Islet of Langerhans (tissue), 1 donor: Measurements from ENCODE around the gene P2RY13.

Experiments used
- FAIRE-seq: peaks from one replicate; lab custom pipeline; 2011; peaks lifted over from hg19 to GRCh38; lab: Jason Lieb, UNC

The P2RY13 gene

GRCh38 chr3:151319628-151320027, 9.7 kb downstream of the P2RY13 start:
- no peak for FAIRE-seq

DNA sequence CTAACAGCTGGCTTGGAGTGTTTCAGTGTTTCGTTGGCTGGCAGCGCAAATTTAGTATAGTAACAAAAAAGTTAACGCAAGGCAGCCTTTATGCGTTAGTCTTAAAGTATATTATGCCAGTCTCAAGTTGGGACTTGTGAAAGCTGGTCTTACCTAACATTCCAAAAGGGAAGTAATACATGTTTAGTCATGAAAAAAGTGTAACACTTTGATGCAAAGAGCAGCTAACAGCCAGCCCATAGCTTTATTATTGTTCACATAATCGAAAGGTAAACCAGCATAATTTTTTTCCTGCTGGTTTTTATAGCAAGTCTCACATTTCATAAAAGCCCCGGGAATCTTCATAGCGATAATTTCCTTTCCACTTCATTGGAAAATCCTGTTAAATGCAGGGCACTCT, 10.4 kb downstream of the P2RY13 start:
- FAIRE-seq: no peak

DNA sequence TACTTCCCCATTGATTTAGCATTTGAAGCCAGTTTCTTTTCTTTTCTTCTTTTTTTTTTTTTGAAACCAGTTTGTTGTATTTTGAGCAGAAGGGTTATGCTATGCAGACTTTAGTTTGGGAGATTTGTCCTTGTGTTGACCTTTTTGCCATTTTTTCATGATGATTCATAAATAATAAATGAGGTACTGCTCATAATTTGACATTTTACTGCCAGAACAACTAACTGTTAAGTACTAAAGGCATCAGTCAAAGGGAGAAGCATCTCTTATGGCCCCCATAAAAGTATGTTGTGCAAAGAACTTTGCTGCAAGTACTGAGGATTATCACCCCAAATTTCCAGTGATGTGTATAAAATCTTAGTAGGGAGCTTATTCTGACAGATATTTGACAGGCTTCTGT, 11.0 kb downstream of the P2RY13 start:
- FAIRE-seq: peak; percentile 70

DNA sequence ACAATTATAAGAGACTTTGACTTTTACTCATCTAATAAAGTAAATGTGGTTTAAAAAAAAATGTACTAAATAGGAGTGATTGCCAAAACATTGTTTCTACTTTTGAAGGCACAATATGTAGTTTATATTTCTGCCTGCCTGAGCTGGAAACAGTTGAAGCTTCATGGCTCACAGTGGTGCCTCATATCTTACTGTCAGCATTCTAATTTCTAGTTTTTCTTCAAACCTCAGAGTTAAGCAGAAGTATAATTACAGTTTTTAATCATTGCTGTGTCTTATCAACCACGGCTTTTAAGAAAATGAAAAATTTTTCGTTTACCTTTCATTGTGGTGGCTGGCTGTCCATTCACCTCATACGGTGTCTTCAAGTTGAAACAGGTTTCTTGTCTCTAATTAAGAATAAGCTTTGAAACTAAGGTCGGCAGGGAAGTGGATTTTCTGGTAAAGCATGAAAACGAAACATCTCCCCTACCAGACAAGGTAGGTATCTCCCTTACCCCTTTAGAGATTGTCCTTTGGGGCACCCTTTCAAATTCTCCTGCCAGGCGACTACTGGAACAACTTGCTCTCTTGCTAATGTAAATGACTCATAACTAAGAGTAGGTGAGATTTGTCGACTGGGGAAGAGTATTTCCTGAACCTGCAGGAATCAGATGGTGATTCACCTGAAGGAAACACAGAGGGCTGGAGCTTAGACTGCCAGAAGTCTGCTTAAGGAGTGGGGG, 12.9 kb downstream of the P2RY13 start, which contains the start of gene GPR87:
Gene GPR87 (minus strand): TSS at position 554 of the 725 bp plus-strand sequence. CDS start 16,720 bp downstream, outside the sequence.
- FAIRE-seq: no peak

- no peak for FAIRE-seq
Measured at GRCh38 chr3:151315846-151316245, 13.5 kb downstream of the P2RY13 start.

GRCh38 chr3:151315136-151315535, 14.2 kb downstream of the P2RY13 start:
- no peak for FAIRE-seq

DNA sequence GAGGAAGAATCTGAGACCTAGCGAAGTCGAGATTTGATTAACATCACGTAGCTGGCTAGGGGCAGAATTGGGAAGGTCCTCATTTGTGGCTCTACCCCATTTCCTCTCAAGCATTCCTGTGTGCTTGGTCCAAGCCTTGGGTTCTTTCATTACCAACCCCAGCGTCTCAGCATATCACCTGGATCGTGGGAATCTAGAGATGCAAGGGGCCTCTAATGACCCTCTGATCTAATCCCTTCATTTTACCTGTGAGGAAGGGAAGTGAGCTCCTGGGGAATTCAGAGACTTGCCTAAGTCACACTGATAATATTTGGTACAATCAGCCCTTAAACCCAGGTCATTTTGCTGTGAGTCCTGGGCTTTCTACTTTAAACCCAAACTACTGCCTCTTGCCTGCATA, 14.8 kb downstream of the P2RY13 start:
- FAIRE-seq: no peak

DNA sequence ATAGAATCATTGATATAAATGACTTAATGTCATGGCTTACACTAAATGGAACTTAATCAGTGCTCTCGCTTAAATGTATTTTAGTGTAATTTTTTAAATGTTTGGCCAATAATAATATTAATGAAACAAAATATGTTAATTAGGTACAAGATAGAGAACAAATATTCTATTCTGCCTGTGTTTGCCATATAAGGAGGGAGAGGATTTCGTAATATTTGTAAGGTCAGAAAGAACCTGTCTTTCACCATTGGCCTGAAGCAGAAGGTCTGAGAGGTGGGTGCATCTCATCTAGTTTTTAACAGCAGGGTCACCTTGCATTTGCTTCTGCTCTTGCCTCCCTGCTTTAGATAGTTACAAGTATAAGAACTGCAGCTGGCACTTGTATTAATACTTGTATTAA, 15.2 kb downstream of the P2RY13 start:
- no peak for FAIRE-seq

DNA sequence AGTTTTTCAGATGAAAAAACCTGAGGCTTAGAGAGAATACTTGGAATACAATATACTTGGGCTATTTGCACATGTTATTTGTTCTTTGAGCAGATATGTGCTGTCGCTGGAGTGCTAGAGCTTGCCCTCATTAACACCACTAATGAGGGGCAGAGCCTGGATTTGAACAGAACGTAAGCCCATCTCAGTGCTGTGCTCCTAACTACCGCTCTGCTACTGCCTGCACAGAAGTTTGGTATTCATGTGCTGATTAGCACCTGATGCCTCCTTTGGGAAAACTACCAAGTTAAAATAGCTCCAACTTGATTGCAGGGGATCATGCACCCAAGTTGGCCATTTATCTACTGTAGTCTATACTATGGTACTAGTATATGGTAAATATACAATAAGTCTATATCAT, 16.4 kb downstream of the P2RY13 start:
- no peak for FAIRE-seq

GRCh38 chr3:151309566-151309965, 19.8 kb downstream of the P2RY13 start:
- FAIRE-seq: no peak

GRCh38 chr3:151307583-151308488, 21.5 kb downstream of the P2RY13 start:
- no peak for FAIRE-seq

GRCh38 chr3:151307131-151307530, 22.2 kb downstream of the P2RY13 start:
- FAIRE-seq: no peak

GRCh38 chr3:151306168-151306810, 23.1 kb downstream of the P2RY13 start:
- no peak for FAIRE-seq

- no peak for FAIRE-seq
Measured at GRCh38 chr3:151305775-151306151, 23.6 kb downstream of the P2RY13 start.

DNA sequence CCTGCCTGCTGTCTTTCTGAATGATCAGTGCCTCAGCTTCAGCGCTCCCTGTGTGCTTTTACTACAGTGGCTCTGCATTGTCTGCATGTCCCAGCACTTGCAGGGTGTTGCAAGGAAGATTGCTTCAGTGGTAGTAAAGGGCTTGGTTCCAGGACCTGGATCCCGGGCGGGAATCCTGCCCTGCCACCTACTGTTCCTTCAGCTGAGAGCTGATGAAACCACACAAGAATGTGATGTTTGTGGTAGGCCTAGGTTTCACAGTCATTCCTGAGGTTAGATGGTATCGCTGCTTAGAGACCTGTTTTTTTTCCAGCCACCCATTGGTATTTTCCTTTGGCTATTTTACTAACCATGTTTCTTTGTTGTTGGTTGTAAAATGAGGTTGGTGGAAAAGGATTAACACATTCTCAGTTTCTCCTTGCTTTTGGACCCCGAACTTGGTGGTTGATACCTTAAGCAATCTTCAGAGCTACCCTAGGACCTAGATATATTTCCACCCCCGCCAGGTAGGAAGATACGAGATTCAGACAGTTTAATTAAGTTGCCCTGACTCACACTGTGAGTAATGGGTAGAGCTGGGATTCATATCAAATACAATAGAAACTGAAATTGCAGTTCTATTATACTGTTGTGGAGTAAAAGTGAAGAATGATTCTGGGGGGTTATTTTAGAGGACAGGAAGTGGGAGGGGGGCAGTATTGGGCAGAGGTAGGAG, 24.1 kb downstream of the P2RY13 start:
- FAIRE-seq: no peak

DNA sequence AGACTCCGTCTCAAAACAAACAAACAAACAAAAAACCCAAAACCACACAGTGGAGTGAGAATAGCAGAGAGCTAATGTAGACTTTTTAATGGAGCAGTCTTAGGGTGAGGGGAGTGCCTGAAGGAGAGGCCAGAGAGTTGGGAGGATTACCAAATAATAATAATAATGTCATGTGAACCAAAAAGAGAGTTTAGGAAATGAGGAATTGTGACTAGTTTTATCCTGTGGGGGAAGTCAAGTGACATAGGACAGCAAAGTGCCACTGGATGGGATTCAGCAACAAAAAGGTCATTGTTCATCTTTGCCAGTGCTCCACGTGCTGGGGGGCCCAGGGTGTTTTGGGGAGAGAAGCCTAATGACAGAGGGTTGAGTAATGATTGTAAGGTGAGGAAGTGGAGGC, 25.6 kb downstream of the P2RY13 start:
- no peak for FAIRE-seq

GRCh38 chr3:151301787-151302186, 27.6 kb downstream of the P2RY13 start:
- FAIRE-seq: no peak

DNA sequence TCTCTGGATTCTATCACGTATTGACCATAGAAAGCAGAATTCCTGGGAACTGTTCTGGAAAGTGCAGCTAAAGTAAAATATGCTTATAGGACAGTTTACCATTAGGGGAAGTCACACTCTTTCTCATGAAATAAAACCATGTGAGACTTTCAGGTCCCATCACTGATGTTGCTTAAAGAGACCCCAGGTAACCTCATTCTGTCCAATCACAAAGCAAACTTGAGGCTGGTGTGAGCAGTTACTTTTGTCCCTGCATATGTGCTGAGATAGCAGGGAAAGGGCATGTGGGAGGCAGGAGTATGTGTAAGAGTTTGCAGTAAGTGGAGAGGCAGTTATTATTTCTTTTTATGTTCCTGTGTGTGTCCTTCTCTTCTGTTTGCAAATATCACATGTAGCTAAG, 28.8 kb downstream of the P2RY13 start:
- FAIRE-seq: no peak

- no peak for FAIRE-seq
Measured at GRCh38 chr3:151299006-151299405, 30.3 kb downstream of the P2RY13 start.

DNA sequence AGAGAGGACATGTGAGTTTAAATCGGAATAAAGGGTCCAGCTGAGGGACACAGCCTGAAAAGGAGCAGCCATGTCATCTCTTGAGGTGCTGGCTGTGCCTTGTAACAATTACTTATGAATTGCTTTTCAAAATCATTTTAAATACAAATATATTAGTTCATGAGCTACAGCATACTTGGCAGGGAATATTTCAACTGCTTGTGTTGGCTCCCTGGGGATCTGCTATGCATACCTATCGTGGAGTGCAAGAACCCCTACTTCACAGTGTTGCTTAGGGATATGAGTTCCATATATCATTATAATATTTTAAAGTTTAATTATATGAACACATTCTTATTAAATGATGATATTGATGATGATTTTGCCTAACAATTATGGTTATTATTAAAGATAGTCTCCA, 31.9 kb downstream of the P2RY13 start:
- no peak for FAIRE-seq

DNA sequence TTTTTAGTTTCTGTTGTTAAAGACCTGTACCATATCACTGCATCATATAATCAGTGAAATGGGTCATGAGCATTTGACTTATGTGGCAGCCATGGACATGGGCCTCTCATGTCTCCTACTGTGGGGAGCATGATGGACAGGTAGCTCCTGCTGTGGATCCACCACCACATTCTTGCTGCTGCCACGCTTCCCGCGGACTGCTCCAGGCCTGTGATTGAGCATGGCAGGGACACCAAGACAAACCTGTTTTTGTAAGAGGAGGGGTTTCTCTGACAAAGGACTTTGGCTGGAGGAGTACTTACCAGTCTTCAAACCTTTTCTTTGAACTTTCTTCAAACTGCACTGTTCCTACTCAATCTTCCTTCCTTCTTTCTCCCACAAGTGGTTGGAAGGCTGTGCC, 33.1 kb downstream of the P2RY13 start:
- no peak for FAIRE-seq

GRCh38 chr3:151293127-151293526, 36.2 kb downstream of the P2RY13 start:
- no peak for FAIRE-seq
